ENCODE measurements around the gene C6orf47. TPM values are rescaled to one million over a fixed set of nuclear protein-coding genes. Genes with fewer than 3 reads are reported as not detected.

C6orf47 gene
- polyA plus RNA-seq, 1 of the 3 experiments (the other 2 are of a cell fraction) = 10.3 TPM

- Histone ChIP-seq H3K9me2 (no peaks in the 10 kb centered on the region), H3K27ac (ENCODE audit: low read depth in 2 of 2, low read length in 1 of 2) (no peak overlapping the region), H3K4me3 (ENCODE audit: low read depth in 2 of 2, low read length in 1 of 2) (no peak overlapping the region), H3K27me3 (ENCODE audit: insufficient read depth) (no peaks in the 10 kb centered on the region), H3K9me3 (no peaks in the 10 kb centered on the region), H2AFZ (ENCODE audit: low read depth) (no peak overlapping the region), H3K9ac (no peak overlapping the region), H3K4me2 (no peak overlapping the region), H3K79me2 (ENCODE audit: insufficient read depth) (peaks cover 4% of the 10 kb centered on the region; the same call in 1 of the 2 replicates), H3F3A (replicated peaks; ENCODE audit: insufficient read depth) (peaks cover 43% of the 10 kb centered on the region), H3K4me1 (ENCODE audit: control insufficient read depth in 1 of 2, insufficient read depth in 2 of 2, low read depth in 1 of 2, low read length in 1 of 2) (no peaks in the 10 kb centered on the region), H3K36me3 (replicated peaks in 1 of 2; ENCODE audit: control insufficient read depth in 1 of 2, insufficient read depth in 2 of 2, low read length in 1 of 2) (peaks cover 37 to 88% of the 10 kb centered on the region in 2 experiments), H4K20me1 (ENCODE audit: insufficient read depth) (no peaks in the 10 kb centered on the region)
- ChIA-PET CTCF (interaction anchor here (1.1 kb wide), 1 partner anchor 67 kb away, joined by 3 read pairs; no protein-coding TSS in a partner anchor), POLR2A (interaction anchor here (1.0 kb wide), 1 partner anchor 15 kb away, joined by 3 read pairs; no protein-coding TSS in a partner anchor)
- WGBS (ENCODE audit: low lambda C conversion rate) = 95% methylated on average over 4 of the region's 4 CpGs
- TF ChIP-seq SIN3A (IDR thresholded peaks at IDR 0.05; ENCODE audit: borderline replicate concordance, low read depth, low read length) (no peak), MAX (IDR thresholded peaks at IDR 0.05; ENCODE audit: low read depth) (no peak), YY1 (IDR thresholded peaks at IDR 0.05; ENCODE audit: low read depth) (no peak), FOSL2 (IDR thresholded peaks at IDR 0.05; ENCODE audit: borderline replicate concordance, low read depth) (no peak), NRF1 (IDR thresholded peaks at IDR 0.05; ENCODE audit: low read depth, low read length) (no peak), CHD2 (IDR thresholded peaks at IDR 0.05; ENCODE audit: low read length, partially characterized antibody) (no peak), JUND (IDR thresholded peaks at IDR 0.05) (no peak), IRF3 (IDR thresholded peaks at IDR 0.05; ENCODE audit: low read depth, low read length) (no peak), RCOR1 (IDR thresholded peaks at IDR 0.05; ENCODE audit: low read length) (no peak), EP300 (IDR thresholded peaks at IDR 0.05; ENCODE audit: borderline replicate concordance in 1 of 2, low read depth in 1 of 2, low read length in 1 of 2) (no peak), EZH2phosphoT487 (IDR thresholded peaks at IDR 0.05; ENCODE audit: borderline replicate concordance, low read depth) (no peak), GABPA (IDR thresholded peaks at IDR 0.05; ENCODE audit: low read depth) (no peak), USF1 (IDR thresholded peaks at IDR 0.05; ENCODE audit: borderline replicate concordance, low read depth) (no peak), RAD21 (IDR thresholded peaks at IDR 0.05; ENCODE audit: low read length) (no peak), FOXM1 (IDR thresholded peaks at IDR 0.05; ENCODE audit: low read depth) (no peak), TEAD4 (IDR thresholded peaks at IDR 0.05; ENCODE audit: borderline replicate concordance, insufficient read depth) (no peak), ELF1 (IDR thresholded peaks at IDR 0.05) (no peak), SMC3 (IDR thresholded peaks at IDR 0.05; ENCODE audit: low read depth, low read length) (no peak), PBX3 (IDR thresholded peaks at IDR 0.05) (no peak)
- no peak for DNase-seq
Observed at GRCh38 chr6:31641370-31641769, 19.2 kb downstream of the C6orf47 start.
